Esophagus muscularis mucosa (tissue), 4 donors: Measurements from ENCODE around the gene RELCH.

Source experiments
- EP300 ChIP-seq: sonication (generic); formaldehyde crosslinking; IDR thresholded peaks from one replicate; pipeline ENCODE4 v1.6.1; 2017; ENCODE audit warnings: antibody characterized with exemption
- POLR2A ChIP-seq: fragments of 450-650 bp; IDR thresholded peaks from one replicate; pipeline ENCODE4 v1.6.1; 2017; ENCODE audit warnings: antibody characterized with exemption, moderate library complexity, mild to moderate bottlenecking, low read depth
- TF ChIP-seq, protein P1 (sequence below), 3 experiments: fragments of 200-600 bp in 2 of 3; fragments of 450-650 bp in 1 of 3; sonication (generic) in 2 of 3; IDR thresholded peaks; one replicate each; pipeline ENCODE4 v1.5.1; 2017 to 2019; ENCODE audit warnings: antibody characterized with exemption in 3 of 3, mild to moderate bottlenecking in 2 of 3, moderate library complexity in 1 of 3

DNA sequence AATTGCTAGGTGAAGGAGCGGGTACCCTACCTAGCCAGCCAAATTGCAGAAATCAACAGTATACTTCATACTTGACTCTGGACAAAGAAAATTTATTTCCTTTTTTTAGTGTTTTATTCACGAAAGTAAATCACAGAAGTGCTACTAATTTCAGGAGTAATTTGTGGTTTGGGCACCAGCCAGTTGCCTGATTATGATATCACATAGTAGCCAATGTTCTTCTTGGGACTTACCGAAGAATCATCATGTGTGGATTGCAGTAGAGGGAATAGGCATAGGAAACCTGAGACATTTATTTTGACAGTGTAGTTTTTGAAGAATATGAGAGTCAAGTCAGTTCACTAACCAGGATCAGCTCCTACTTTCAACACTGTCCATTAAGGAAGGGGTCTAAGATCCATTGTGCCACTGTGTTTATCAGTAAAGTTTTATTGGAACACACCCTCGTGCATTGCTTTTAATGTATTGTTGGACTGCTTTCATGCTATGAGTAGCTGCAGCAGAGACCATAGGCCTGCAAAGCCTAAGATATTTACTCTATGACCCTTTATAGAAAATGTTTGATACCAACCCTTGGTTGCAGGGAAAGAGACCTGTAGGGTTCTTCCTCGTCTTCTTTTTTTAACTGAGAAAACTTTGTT lies 170.1 kb downstream of the RELCH start:
- TF ChIP-seq, protein P1, sequence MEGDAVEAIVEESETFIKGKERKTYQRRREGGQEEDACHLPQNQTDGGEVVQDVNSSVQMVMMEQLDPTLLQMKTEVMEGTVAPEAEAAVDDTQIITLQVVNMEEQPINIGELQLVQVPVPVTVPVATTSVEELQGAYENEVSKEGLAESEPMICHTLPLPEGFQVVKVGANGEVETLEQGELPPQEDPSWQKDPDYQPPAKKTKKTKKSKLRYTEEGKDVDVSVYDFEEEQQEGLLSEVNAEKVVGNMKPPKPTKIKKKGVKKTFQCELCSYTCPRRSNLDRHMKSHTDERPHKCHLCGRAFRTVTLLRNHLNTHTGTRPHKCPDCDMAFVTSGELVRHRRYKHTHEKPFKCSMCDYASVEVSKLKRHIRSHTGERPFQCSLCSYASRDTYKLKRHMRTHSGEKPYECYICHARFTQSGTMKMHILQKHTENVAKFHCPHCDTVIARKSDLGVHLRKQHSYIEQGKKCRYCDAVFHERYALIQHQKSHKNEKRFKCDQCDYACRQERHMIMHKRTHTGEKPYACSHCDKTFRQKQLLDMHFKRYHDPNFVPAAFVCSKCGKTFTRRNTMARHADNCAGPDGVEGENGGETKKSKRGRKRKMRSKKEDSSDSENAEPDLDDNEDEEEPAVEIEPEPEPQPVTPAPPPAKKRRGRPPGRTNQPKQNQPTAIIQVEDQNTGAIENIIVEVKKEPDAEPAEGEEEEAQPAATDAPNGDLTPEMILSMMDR (IDR thresholded peaks at IDR 0.05) = no peak
- TF ChIP-seq POLR2A = no peak
- no peak for TF ChIP-seq EP300
